Measurements from ENCODE around the gene SLC30A1. TPM values are rescaled to one million over a fixed set of nuclear protein-coding genes. Genes with fewer than 3 reads are reported as not detected.

Gene SLC30A1
- total and polyA plus RNA-seq, 10 of the 15 experiments (the other 5 are each of a cell fraction or from before 2014, with no cell fraction given): 3.5 to 14.1 (median 8.8) TPM

GRCh38 chr1:211613108-211613947 lies 34.4 kb upstream of the SLC30A1 start:
- Histone ChIP-seq H3K27ac (ENCODE audit: control insufficient read depth, insufficient read depth) (no peak overlapping the region), H2AFZ (ENCODE audit: control insufficient read depth, low read depth, low read length) (peak overlapping the region; percentile 62), H3K4me3 (no peak overlapping the region), H3K4me1 (ENCODE audit: control insufficient read depth, insufficient read depth, low read length) (no peaks in the 10 kb centered on the region; the same call in 1 of the 2 replicates), H3K27me3 (replicated peaks in 1 of 2; ENCODE audit: control insufficient read depth in 2 of 2, insufficient read depth in 2 of 2, low read length in 1 of 2) (no peaks in the 10 kb centered on the region), H3K9me3 (replicated peaks; ENCODE audit: control insufficient read depth, insufficient read depth, low read length) (no peaks in the 10 kb centered on the region), H3K4me2 (ENCODE audit: control insufficient read depth, insufficient read depth) (no peak overlapping the region), H3K36me3 (ENCODE audit: control insufficient read depth in 2 of 2, insufficient read depth in 2 of 2, low read length in 1 of 2) (no peaks in the 10 kb centered on the region), H3K9ac (ENCODE audit: control insufficient read depth, insufficient read depth, low read length) (no peak overlapping the region), H3K79me2 (ENCODE audit: control insufficient read depth, insufficient read depth, low read length) (no peaks in the 10 kb centered on the region), H4K20me1 (ENCODE audit: control insufficient read depth, insufficient read depth) (no peaks in the 10 kb centered on the region)
- ChIA-PET CTCF (interaction anchor here (0.7 to 1.2 kb wide), 6 partner anchors 10 to 182 kb away, joined by 3 to 4 read pairs (median 3); no protein-coding TSS in a partner anchor), RAD21 (ENCODE audit: unreplicated experiment) (no interaction called here), POLR2A (interaction anchor here (0.5 to 0.7 kb wide), 4 partner anchors 84 to 367 kb away, joined by 3 to 11 read pairs (median 4); no protein-coding TSS in a partner anchor), SMC1A (ENCODE audit: uncharacterized antibody, unreplicated experiment) (interaction anchor here (1.4 kb wide), 1 partner anchor 25 kb away, joined by 3 read pairs; no protein-coding TSS in a partner anchor)
- WGBS (ENCODE audit: insufficient coverage, insufficient replicate concordance, low lambda C conversion rate, missing lambda C conversion rate): 67% methylated on average over 8 of the region's 8 CpGs
- FAIRE-seq (no peak), DNase-seq (ENCODE audit: low read depth, low spot score) (no peak), ATAC-seq (peak; percentile 42)
- intact Hi-C loops (cut with micrococcal nuclease; ENCODE audit: unreplicated experiment): no loop called here
- no TSS peak for BruUV-seq (replicated peaks)
- TF ChIP-seq YY1 (IDR thresholded peaks at IDR 0.05; ENCODE audit: low read depth, low read length): peak; percentile 36; the same call in 1 of the 2 replicates
- no peak for TF ChIP-seq HDGF (IDR thresholded peaks at IDR 0.05)
- in situ Hi-C loops (cut with MboI): no loop called here

- H3K4me1 ChIP-seq (ENCODE audit: control insufficient read depth, insufficient read depth, low read length): no peaks in the 10 kb centered on the region; the same call in 1 of the 2 replicates
- no peak overlapping the region for H3K27ac ChIP-seq (ENCODE audit: control insufficient read depth, insufficient read depth)
- H3K4me3 ChIP-seq: no peak overlapping the region
- FAIRE-seq (no peak), ATAC-seq (no peak; the same call in 1 of the 3 replicates), DNase-seq (ENCODE audit: low read depth, low spot score) (no peak)
- BruUV-seq (replicated peaks): no TSS peak
- TF ChIP-seq MYB (IDR thresholded peaks at IDR 0.05; ENCODE audit: borderline replicate concordance, low read depth, low read length): no peak
- TF ChIP-seq FOXM1 (IDR thresholded peaks at IDR 0.05; ENCODE audit: low read depth, low read length): no peak
- TF ChIP-seq CUX1 (IDR thresholded peaks at IDR 0.05; ENCODE audit: insufficient replicate concordance, low read depth, low read length): no peak
- TF ChIP-seq RFX5 (IDR thresholded peaks at IDR 0.05; ENCODE audit: low read depth, low read length): no peak
- no peak for TF ChIP-seq SIX5 (IDR thresholded peaks at IDR 0.05; ENCODE audit: low read depth, low read length, severe bottlenecking)
- no peak for TF ChIP-seq ZNF384 (IDR thresholded peaks at IDR 0.05; ENCODE audit: borderline replicate concordance, low read depth, low read length)
- TF ChIP-seq SP1 (IDR thresholded peaks at IDR 0.05; ENCODE audit: low read depth, low read length): no peak
- TF ChIP-seq ZBED1 (IDR thresholded peaks at IDR 0.05; ENCODE audit: borderline replicate concordance): no peak
- TF ChIP-seq HDAC6 (IDR thresholded peaks at IDR 0.05; ENCODE audit: unreplicated experiment): no peak
- no peak overlapping the region for H2AFZ ChIP-seq (ENCODE audit: control insufficient read depth, low read depth, low read length)
- POLR2A ChIA-PET: interaction anchor here (0.6 to 1.0 kb wide), 2 partner anchors 16 to 281 kb away, joined by 4 read pairs; no protein-coding TSS in a partner anchor
- SMC1A ChIA-PET (ENCODE audit: uncharacterized antibody, unreplicated experiment): no interaction called here
- RAD21 ChIA-PET (ENCODE audit: unreplicated experiment): no interaction called here
- H4K20me1 ChIP-seq (ENCODE audit: control insufficient read depth, insufficient read depth): no peaks in the 10 kb centered on the region
- H3K4me2 ChIP-seq (ENCODE audit: control insufficient read depth, insufficient read depth): no peak overlapping the region
- in situ Hi-C loops (cut with MboI): no loop called here
- H3K27me3 ChIP-seq (replicated peaks in 1 of 2; ENCODE audit: control insufficient read depth in 2 of 2, insufficient read depth in 2 of 2, low read length in 1 of 2): no peaks in the 10 kb centered on the region
- H3K9ac ChIP-seq (ENCODE audit: control insufficient read depth, insufficient read depth, low read length): no peak overlapping the region
- WGBS (ENCODE audit: insufficient coverage, insufficient replicate concordance, low lambda C conversion rate, missing lambda C conversion rate): 84% methylated on average over 6 of the region's 6 CpGs
- H3K79me2 ChIP-seq (ENCODE audit: control insufficient read depth, insufficient read depth, low read length): no peaks in the 10 kb centered on the region
- no peaks in the 10 kb centered on the region for H3K36me3 ChIP-seq (ENCODE audit: control insufficient read depth in 2 of 2, insufficient read depth in 2 of 2, low read length in 1 of 2)
- no peaks in the 10 kb centered on the region for H3K9me3 ChIP-seq (replicated peaks; ENCODE audit: control insufficient read depth, insufficient read depth, low read length)
- CTCF ChIA-PET: interaction anchor here (0.7 to 1.2 kb wide), 2 partner anchors 15 to 181 kb away, joined by 3 to 4 read pairs; no protein-coding TSS in a partner anchor
- intact Hi-C loops (cut with micrococcal nuclease; ENCODE audit: unreplicated experiment): no loop called here
These were observed 33.8 kb upstream of the SLC30A1 start for GRCh38 chr1:211612786-211613107.
